Upper lobe of left lung (tissue), 6 donors: ENCODE results near the gene RNF212B. TPM values are rescaled to one million over a fixed set of nuclear protein-coding genes. Genes with fewer than 3 reads are reported as not detected.

Experiments
- ATAC-seq, 2 donors: fragments of 200-7000 bp; cut with Tn5 transposase; one replicate each; pipeline ENCODE4 v1.9.1; 2022; ENCODE audit warnings: mild to moderate bottlenecking in 2 of 2, moderate library complexity in 2 of 2; ENCODE audit not compliant: low FRiP score in 2 of 2
- DNase-seq, 2 donors: peaks; one replicate each; pipeline ENCODE4 v3.0.0-alpha.2; 2019 to 2020
- H3K27ac ChIP-seq, 4 donors: fragments of 200-600 bp; sonication (generic); one replicate each; pipeline ENCODE4 v1.5.1; 2016 to 2019
- H3K27me3 ChIP-seq, 4 donors: fragments of 200-600 bp; sonication (generic); one replicate each; pipeline ENCODE4 v1.5.1; 2017 to 2019
- H3K36me3 ChIP-seq, 4 donors: fragments of 200-600 bp; sonication (generic); one replicate each; pipeline ENCODE4 v1.5.1; 2016 to 2019
- H3K4me1 ChIP-seq, 4 donors: fragments of 200-600 bp; sonication (generic); one replicate each; pipeline ENCODE4 v1.5.1; 2018 to 2019
- H3K4me3 ChIP-seq, 4 donors: fragments of 200-600 bp; sonication (generic); one replicate each; pipeline ENCODE4 v1.5.1; 2017 to 2019; ENCODE audit warnings: mild to moderate bottlenecking in 2 of 4, moderate library complexity in 1 of 4
- H3K9me3 ChIP-seq, 4 donors: fragments of 200-600 bp; sonication (generic); one replicate each; pipeline ENCODE4 v1.5.1; 2018 to 2019
- EP300 ChIP-seq, 4 donors: sonication (generic); formaldehyde crosslinking; IDR thresholded peaks; one replicate each; pipeline ENCODE4 v1.5.1; 2017; ENCODE audit warnings: antibody characterized with exemption in 4 of 4, control low read depth in 2 of 4
- POLR2A ChIP-seq, 4 donors: fragments of 450-650 bp; IDR thresholded peaks; one replicate each; pipeline ENCODE4 v1.5.1; 2016 to 2017; ENCODE audit warnings: antibody characterized with exemption in 4 of 4, mild to moderate bottlenecking in 2 of 4
- POLR2AphosphoS5 ChIP-seq, 2 donors: sonication (generic); formaldehyde crosslinking; IDR thresholded peaks; one replicate each; pipeline ENCODE4 v1.5.1; 2017; ENCODE audit warnings: antibody characterized with exemption in 2 of 2
- WGBS, 2 donors: methylation state at CpG; one replicate each; pipeline ENCODE4 v1.1.5; 2017 to 2018; 5-methylcytosine and 5-hydroxymethylcytosine counted together
- total RNA-seq, 6 donors: library from RNA; depleted of rRNA in 4 of 6; stranded (reverse); fragments of >200 nt in 4 of 6; gene quantifications; one replicate each; pipeline versions ENCODE4 v1.1.0 to v1.2.1, GENCODE V29; 2016 to 2021
- TF ChIP-seq, protein P1 (sequence below), 6 experiments: fragments of 450-650 bp in 4 of 6; fragments of 200-600 bp in 2 of 6; sonication (generic) in 2 of 6; IDR thresholded peaks; one replicate each; pipeline ENCODE4 v1.5.1; 2016 to 2019; ENCODE audit warnings: antibody characterized with exemption in 6 of 6
- donor health status: DM: no; HTN: no; CAD: no; lungs with moderate emphysema.
- donor health status: DM: no; HTN: yes; CAD: no; lungs with severe emphysema.

The RNF212B gene
- total RNA-seq, 6 donors from 2014 or later = not detected

DNA sequence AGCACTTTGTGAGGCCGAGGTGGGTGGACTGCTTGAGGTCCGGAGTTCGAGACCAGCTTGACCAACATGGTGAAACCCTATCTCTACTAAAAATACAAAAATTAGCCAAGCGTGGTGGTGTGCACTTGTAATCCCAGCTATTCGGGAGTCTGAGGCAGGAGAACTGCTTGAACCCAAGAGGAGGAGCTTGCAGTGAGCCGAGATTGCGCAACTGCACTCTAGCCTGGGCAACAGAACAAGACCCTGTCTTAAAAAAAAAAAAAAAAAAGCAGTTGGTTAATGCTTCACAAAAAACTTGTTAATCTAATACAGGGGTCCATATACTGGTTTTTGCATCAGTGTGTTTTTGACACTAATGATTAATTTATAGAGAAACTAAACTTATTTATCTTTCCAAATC, 35.7 kb upstream of the RNF212B start:
- Histone ChIP-seq H3K27ac (no peak overlapping the region), H3K4me1 (no peaks in the 10 kb centered on the region), H3K9me3 (no peaks in the 10 kb centered on the region), H3K36me3 (no peaks in the 10 kb centered on the region), H3K27me3 (no peaks in the 10 kb centered on the region), H3K4me3 (no peak overlapping the region)
- DNase-seq = no peak
- ATAC-seq = no peak
- WGBS, 2 donors = 90 to 96% methylated on average over 7 of the region's 7 CpGs
- TF ChIP-seq POLR2AphosphoS5 (IDR thresholded peaks at IDR 0.05) (no peak), POLR2A (IDR thresholded peaks at IDR 0.05) (no peak), EP300 (IDR thresholded peaks at IDR 0.05) (no peak)
- TF ChIP-seq, protein P1, sequence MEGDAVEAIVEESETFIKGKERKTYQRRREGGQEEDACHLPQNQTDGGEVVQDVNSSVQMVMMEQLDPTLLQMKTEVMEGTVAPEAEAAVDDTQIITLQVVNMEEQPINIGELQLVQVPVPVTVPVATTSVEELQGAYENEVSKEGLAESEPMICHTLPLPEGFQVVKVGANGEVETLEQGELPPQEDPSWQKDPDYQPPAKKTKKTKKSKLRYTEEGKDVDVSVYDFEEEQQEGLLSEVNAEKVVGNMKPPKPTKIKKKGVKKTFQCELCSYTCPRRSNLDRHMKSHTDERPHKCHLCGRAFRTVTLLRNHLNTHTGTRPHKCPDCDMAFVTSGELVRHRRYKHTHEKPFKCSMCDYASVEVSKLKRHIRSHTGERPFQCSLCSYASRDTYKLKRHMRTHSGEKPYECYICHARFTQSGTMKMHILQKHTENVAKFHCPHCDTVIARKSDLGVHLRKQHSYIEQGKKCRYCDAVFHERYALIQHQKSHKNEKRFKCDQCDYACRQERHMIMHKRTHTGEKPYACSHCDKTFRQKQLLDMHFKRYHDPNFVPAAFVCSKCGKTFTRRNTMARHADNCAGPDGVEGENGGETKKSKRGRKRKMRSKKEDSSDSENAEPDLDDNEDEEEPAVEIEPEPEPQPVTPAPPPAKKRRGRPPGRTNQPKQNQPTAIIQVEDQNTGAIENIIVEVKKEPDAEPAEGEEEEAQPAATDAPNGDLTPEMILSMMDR (IDR thresholded peaks at IDR 0.05) = no peak

- Histone ChIP-seq H3K4me3 (no peak overlapping the region), H3K36me3 (no peaks in the 10 kb centered on the region), H3K27me3 (no peaks in the 10 kb centered on the region), H3K4me1 (no peaks in the 10 kb centered on the region), H3K27ac (no peak overlapping the region), H3K9me3 (no peaks in the 10 kb centered on the region)
- TF ChIP-seq POLR2AphosphoS5 (IDR thresholded peaks at IDR 0.05) (no peak), POLR2A (IDR thresholded peaks at IDR 0.05) (no peak), EP300 (IDR thresholded peaks at IDR 0.05) (no peak)
- TF ChIP-seq, protein P1 (IDR thresholded peaks at IDR 0.05) = no peak
- DNase-seq = no peak
- 79 to 80% methylated on average over 3 of the region's 3 CpGs for WGBS, 2 donors
- no peak for ATAC-seq
Measured at GRCh38 chr14:23206422-23207145, 31.2 kb upstream of the RNF212B start.

DNA sequence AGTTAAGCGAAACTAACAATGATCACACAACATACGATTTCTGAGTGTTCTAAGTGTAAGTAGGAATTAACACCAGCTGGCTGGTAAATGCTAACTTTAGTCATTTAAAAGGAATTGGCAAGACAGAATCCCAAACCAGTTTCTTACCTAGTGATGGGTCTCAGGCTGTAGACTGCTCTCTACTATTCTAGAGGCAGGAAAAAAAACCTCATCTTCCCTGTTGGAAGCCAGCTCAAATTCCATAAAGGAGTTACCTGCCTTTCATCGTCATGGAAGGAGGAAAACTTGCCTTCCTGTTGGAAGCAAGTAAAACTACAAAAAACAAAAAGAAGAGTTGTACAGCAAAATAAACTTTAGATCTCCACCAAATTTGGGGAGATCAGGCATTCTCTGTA, 30.6 kb upstream of the RNF212B start:
- DNase-seq = no peak
- H3K9me3 ChIP-seq = no peaks in the 10 kb centered on the region
- no peaks in the 10 kb centered on the region for H3K4me1 ChIP-seq
- no peaks in the 10 kb centered on the region for H3K36me3 ChIP-seq
- TF ChIP-seq POLR2AphosphoS5 (IDR thresholded peaks at IDR 0.05) = no peak
- TF ChIP-seq POLR2A (IDR thresholded peaks at IDR 0.05) = no peak
- no peak for TF ChIP-seq EP300 (IDR thresholded peaks at IDR 0.05)
- TF ChIP-seq, protein P1 (IDR thresholded peaks at IDR 0.05) = no peak
- H3K4me3 ChIP-seq = no peak overlapping the region
- no peaks in the 10 kb centered on the region for H3K27me3 ChIP-seq
- no peak overlapping the region for H3K27ac ChIP-seq
- WGBS, 2 donors = 71 to 81% methylated on average over 3 of the region's 3 CpGs
- ATAC-seq = no peak

DNA sequence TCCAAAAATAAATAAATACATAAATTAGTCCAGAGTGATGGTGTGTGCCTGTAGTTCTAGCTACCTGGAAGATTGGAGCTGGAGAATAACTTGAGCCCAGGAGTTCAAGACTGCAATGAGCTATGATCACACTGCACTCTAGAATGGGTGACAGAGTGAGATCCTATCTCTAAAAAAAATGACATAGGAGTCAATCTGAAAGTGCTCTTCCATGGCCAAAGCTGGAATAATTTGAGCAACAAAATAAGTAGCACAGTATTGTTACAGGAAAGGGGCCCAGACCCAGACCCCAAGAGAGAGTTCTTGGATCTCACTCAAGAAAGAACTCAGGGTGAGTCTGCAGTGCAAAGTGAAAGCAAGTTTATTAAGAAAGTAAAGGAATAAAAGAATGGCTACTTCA, 29.4 kb upstream of the RNF212B start:
- no peak overlapping the region for H3K4me3 ChIP-seq
- H3K27me3 ChIP-seq = no peaks in the 10 kb centered on the region
- H3K27ac ChIP-seq = no peak overlapping the region
- ATAC-seq (no peak), DNase-seq (no peak)
- H3K4me1 ChIP-seq = no peaks in the 10 kb centered on the region
- H3K36me3 ChIP-seq = no peaks in the 10 kb centered on the region
- no peaks in the 10 kb centered on the region for H3K9me3 ChIP-seq
- TF ChIP-seq EP300 (IDR thresholded peaks at IDR 0.05) = no peak
- no peak for TF ChIP-seq POLR2AphosphoS5 (IDR thresholded peaks at IDR 0.05)
- TF ChIP-seq POLR2A (IDR thresholded peaks at IDR 0.05) = no peak

GRCh38 chr14:23209651-23210423, 27.9 kb upstream of the RNF212B start:
- H3K27ac ChIP-seq = no peak overlapping the region
- H3K4me3 ChIP-seq = no peak overlapping the region
- no peaks in the 10 kb centered on the region for H3K4me1 ChIP-seq
- no peaks in the 10 kb centered on the region for H3K36me3 ChIP-seq
- no peak for DNase-seq
- TF ChIP-seq POLR2A (IDR thresholded peaks at IDR 0.05) = no peak
- TF ChIP-seq, protein P1 (IDR thresholded peaks at IDR 0.05) = no peak
- TF ChIP-seq EP300 (IDR thresholded peaks at IDR 0.05) = no peak
- no peak for TF ChIP-seq POLR2AphosphoS5 (IDR thresholded peaks at IDR 0.05)
- ATAC-seq = no peak
- WGBS, 2 donors = 79 to 84% methylated on average over 7 of the region's 7 CpGs
- H3K27me3 ChIP-seq = no peaks in the 10 kb centered on the region
- H3K9me3 ChIP-seq = no peaks in the 10 kb centered on the region
